GM18520 (cell line): Measurements from ENCODE around the gene ZNF85.
A peak's percentile ranks its signal among the peaks of the same experiment; 100 is the strongest.
"Not testable (repeated sequence)": the region's sequence is repeated elsewhere in the genome, so short reads cannot be mapped to it uniquely, and the experiment has no call there.

ENCODE experiments used
- ATAC-seq: cut with Tn5 transposase; IDR thresholded peaks from one replicate; pipeline ENCODE4 v1.9.1; 2021; ENCODE audit not compliant: unreplicated experiment

The ZNF85 gene

DNA sequence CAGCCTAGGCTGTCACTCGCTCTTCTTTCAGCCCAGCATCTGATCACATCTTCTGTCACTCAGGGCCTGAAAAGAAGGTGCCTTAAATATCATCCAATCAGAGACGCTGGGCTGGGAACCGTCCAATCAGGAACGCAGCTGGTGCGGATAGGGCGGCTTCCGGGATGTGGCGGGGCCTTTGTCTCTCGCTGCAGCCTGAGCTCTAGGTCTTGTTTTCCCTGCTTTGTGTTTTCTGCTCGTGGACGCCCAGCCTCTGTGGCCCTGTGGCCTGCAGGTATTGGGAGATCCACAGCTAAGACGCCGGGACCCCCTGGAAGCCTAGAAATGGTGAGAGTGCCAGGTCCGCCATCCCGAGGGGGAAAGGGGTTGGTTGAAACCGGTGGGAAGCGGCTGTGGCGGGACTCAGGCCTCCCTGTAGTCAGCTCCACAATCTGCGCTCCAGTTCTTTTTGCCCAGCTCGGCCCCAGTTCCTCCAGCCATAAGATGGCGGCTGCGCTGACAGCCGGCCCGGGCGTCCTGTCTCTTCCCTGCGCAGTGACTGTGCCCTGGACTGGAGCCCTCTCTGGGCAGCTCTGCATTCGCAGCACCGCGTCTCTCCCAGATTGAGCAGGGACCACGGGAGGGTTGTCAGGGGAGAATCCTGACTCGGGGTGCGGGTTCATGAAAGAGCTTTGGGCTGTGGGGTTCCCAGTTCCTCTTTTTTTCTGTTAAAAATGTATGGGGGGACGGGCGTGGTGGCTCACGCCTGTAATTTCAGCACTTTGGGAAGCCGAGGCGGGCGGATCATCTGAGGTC is at the start of gene ZNF85:
Gene ZNF85 (plus strand): TSS at position 175 of the 795 bp plus-strand sequence. CDS start 150 bp downstream, at position 325.
- ATAC-seq = peak; percentile 98

- ATAC-seq = no peak
Measured at GRCh38 chr19:20879501-20879900, 43.5 kb upstream of the ZNF85 start.

- no peak for ATAC-seq
Measured at GRCh38 chr19:20912973-20913372, 10.1 kb upstream of the ZNF85 start.

DNA sequence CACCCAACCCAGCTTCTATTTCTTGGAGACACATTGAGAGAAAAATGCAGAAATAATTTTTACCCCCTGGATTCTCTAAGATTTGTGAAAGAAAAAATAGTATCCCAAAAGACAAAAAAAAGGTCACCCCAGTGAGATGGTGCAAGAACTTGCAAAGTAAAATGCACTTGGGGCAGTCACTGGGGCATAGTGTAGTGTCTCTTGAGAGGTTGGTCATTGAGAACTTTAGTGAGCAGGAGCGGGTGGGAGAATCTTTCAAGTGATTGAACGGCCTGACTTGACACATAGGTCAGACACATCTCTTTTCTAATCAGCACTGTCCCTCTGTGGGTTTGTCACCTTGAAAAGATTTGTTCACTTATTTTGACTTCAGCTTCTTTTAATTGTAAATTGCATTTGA is 2.4 kb downstream of the ZNF85 start:
- no peak for ATAC-seq

GRCh38 chr19:20926796-20927195 is 3.7 kb downstream of the ZNF85 start:
- no peak for ATAC-seq

DNA sequence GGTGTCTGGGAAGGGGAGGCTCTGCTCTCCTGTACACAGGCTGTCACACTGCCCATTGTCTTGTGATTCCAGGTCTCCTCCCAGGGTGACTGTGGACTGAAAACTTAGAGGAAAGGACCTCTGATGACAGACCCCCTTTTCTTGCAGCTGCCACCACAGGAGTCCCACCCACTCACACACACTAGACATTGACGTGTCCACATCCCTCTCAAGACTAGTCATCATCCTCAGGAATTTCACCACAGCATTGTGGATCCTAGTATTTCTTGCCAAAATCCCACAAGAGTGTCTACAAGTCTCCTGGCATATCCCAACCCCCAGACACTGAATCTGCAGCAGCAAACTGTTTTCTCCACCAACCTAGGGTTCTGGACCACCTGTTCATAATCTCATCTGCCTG is 5.3 kb downstream of the ZNF85 start:
- no peak for ATAC-seq

- not testable (repeated sequence) for ATAC-seq
Measured at GRCh38 chr19:20936322-20936947, 13.4 kb downstream of the ZNF85 start.

DNA sequence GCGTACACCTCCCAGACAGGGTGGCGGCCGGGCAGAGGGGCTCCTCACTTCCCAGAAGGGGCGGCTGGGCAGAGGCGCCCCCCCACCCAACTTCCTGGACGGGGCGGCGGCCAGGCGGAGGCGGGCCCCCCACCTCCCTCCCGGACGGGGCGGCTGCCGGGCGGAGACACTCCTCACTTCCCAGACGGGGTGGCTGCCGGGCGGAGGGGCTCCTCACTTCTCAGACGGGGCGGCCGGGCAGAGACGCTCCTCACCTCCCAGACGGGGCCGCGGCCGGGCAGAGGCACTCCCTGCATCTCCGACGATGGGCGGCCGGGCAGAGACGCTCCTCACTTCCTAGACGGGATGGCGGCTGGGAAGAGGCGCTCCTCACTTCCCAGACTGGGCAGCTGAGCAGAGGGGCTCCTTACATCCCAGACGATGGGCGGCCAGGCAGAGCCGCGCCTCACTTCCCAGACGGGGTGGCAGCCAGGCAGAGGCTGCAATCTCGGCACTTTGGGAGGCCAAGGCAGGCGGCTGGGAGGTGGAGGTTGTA is 29.6 kb downstream of the ZNF85 start:
- not testable (repeated sequence) for ATAC-seq

GRCh38 chr19:20964798-20965197 is 41.7 kb downstream of the ZNF85 start:
- ATAC-seq = no peak

DNA sequence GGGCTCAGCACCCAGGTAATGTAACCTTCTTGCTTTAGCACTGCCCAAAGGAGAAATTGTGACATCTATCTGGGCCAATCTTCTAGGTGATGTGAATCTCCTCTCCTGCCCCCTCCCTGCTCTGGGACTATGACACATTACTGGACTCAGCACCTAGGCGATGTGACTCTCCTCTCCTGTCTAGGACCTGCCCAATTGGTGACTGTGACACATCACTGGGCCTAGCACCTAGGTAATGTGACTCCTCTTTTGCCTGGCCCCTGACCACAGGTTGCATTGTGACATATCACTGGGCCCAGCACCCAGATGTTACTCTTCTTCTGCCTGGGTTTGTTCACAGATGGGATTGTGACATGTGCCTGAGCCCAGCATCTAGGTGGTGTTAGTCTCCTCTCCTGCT is 45.0 kb downstream of the ZNF85 start:
- no peak for ATAC-seq

GRCh38 chr19:20969498-20969897 is 46.4 kb downstream of the ZNF85 start:
- ATAC-seq = no peak

DNA sequence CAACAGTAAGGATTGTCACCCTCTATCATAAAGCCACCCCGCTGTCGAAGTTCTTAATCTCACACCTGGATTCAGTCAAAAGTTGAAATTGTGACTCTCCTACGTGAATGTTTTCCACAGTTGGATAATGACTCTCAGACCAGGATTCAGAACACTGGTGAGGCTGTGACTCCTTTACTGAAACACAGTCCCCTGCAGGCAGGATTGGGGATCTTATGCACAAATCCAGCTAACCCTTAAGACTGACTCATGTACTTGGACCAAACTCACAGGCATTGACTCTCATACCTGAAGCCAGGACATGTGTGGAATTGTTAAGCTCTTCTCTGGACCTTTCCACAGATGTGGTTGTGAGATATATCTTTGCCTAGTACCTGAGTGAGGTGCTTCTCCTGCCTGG is 46.8 kb downstream of the ZNF85 start:
- no peak for ATAC-seq

GRCh38 chr19:20992788-20993187 is 69.7 kb downstream of the ZNF85 start:
- not testable (repeated sequence) for ATAC-seq

GRCh38 chr19:20999731-21000352 is 76.8 kb downstream of the ZNF85 start:
- peak; percentile 72 for ATAC-seq
